HEK293 (cell line): Measurements from ENCODE around the gene PLEKHM1.
A peak's percentile ranks its signal among the peaks of the same experiment; 100 is the strongest.
"Not testable (repeated sequence)": the region's sequence is repeated elsewhere in the genome, so short reads cannot be mapped to it uniquely, and the experiment has no call there.

Experiments
- CTCF ChIA-PET: fragments of 350-600 bp; formaldehyde crosslinking; extraction: SDS; loops from one replicate; lab custom pipeline; 2021; ENCODE audit warnings: antibody characterized with exemption; lab: Yijun Ruan, JAX
- POLR2A ChIA-PET: fragments of 300-600 bp; formaldehyde crosslinking; extraction: SDS; loops from one replicate; lab custom pipeline; 2020; ENCODE audit warnings: antibody characterized with exemption, inconsistent platforms; lab: Yijun Ruan, JAX
- H3K27ac ChIP-seq: fragments of 200-500 bp; sonication (Bioruptor generic); 2 replicates; pipeline ENCODE4 v1.5.1; 2014; ENCODE audit warnings: low read depth, low read length, control low read depth, inconsistent platforms; ENCODE audit errors: extremely low read depth
- H3K36me3 ChIP-seq, 2 experiments: fragments of 200-500 bp in 1 of 2; sonication (Bioruptor generic) in 1 of 2; 1 replicate in 1 of 2; 2 replicates in 1 of 2; pipeline ENCODE4 v1.5.1; 2014 to 2017; ENCODE audit warnings: inconsistent platforms in 2 of 2, low read length in 2 of 2; ENCODE audit not compliant: control insufficient read depth in 2 of 2, insufficient read depth in 1 of 2
- H3K4me1 ChIP-seq: fragments of 200-500 bp; sonication (Bioruptor generic); 2 replicates; pipeline ENCODE4 v1.5.1; 2014; ENCODE audit warnings: mild to moderate bottlenecking, low read length, inconsistent platforms; ENCODE audit not compliant: control insufficient read depth, insufficient read depth
- H3K4me3 ChIP-seq: 2 replicates; pipeline ENCODE4 v1.5.1; 2011; ENCODE audit warnings: low read depth, mild to moderate bottlenecking, control low read depth, low read length, moderate library complexity
- H3K9me3 ChIP-seq: fragments of 200-500 bp; sonication (Bioruptor generic); 2 replicates; pipeline ENCODE4 v1.5.1; 2014; ENCODE audit warnings: low read depth, low read length, inconsistent platforms; ENCODE audit not compliant: control insufficient read depth, insufficient read depth
- EGR2 ChIP-seq: fragments of 450-650 bp; formaldehyde crosslinking; IDR thresholded peaks from 2 replicates; pipeline ENCODE4 v1.5.1; 2016; ENCODE audit warnings: low read depth, missing biosample characterization, missing genetic modification characterization
- SP3 ChIP-seq: fragments of 450-650 bp; formaldehyde crosslinking; IDR thresholded peaks from 2 replicates; pipeline ENCODE4 v1.5.1; 2016; ENCODE audit warnings: missing biosample characterization, missing genetic modification characterization
- TRIM28 ChIP-seq: IDR thresholded peaks from 2 replicates; pipeline ENCODE4 v1.6.1; 2011; ENCODE audit warnings: low read length, control low read depth, borderline replicate concordance
- ZBTB17 ChIP-seq: fragments of 450-650 bp; formaldehyde crosslinking; IDR thresholded peaks from 2 replicates; pipeline ENCODE4 v1.5.1; 2016; ENCODE audit warnings: missing biosample characterization, missing genetic modification characterization
- ZEB2 ChIP-seq: fragments of 450-650 bp; formaldehyde crosslinking; IDR thresholded peaks from 2 replicates; pipeline ENCODE4 v1.5.1; 2016; ENCODE audit warnings: missing biosample characterization, missing genetic modification characterization
- ZFHX2 ChIP-seq: fragments of 450-650 bp; formaldehyde crosslinking; conservative IDR thresholded peaks from 2 replicates; pipeline ENCODE4 v1.5.1; 2016; ENCODE audit warnings: missing biosample characterization, missing genetic modification characterization
- ZNF121 ChIP-seq: fragments of 450-650 bp; formaldehyde crosslinking; IDR thresholded peaks from 2 replicates; pipeline ENCODE4 v1.5.1; 2016; ENCODE audit warnings: missing biosample characterization, missing genetic modification characterization
- ZNF404 ChIP-seq: fragments of 450-650 bp; formaldehyde crosslinking; IDR thresholded peaks from 2 replicates; pipeline ENCODE4 v1.5.1; 2017; ENCODE audit warnings: missing biosample characterization, missing genetic modification characterization
- ZNF549 ChIP-seq: fragments of 450-650 bp; IDR thresholded peaks from 2 replicates; pipeline ENCODE4 v1.5.1; 2018; ENCODE audit warnings: missing biosample characterization, missing genetic modification characterization, mild to moderate bottlenecking, inconsistent platforms, moderate library complexity
- ZNF580 ChIP-seq: fragments of 450-650 bp; formaldehyde crosslinking; IDR thresholded peaks from 2 replicates; pipeline ENCODE4 v1.5.1; 2016; ENCODE audit warnings: missing biosample characterization, missing genetic modification characterization
- ZNF830 ChIP-seq: fragments of 450-650 bp; IDR thresholded peaks from 2 replicates; pipeline ENCODE4 v1.5.0; 2018; ENCODE audit warnings: missing biosample characterization, missing genetic modification characterization, low read depth, mild to moderate bottlenecking, moderate library complexity
- ZSCAN18 ChIP-seq: fragments of 450-650 bp; formaldehyde crosslinking; IDR thresholded peaks from 2 replicates; pipeline ENCODE4 v1.5.1; 2016; ENCODE audit warnings: missing biosample characterization, missing genetic modification characterization
- ZSCAN23 ChIP-seq: fragments of 450-650 bp; formaldehyde crosslinking; IDR thresholded peaks from 2 replicates; pipeline ENCODE4 v1.5.1; 2016; ENCODE audit warnings: missing biosample characterization, missing genetic modification characterization
- TF ChIP-seq, protein P1 (sequence below): fragments of 450-650 bp; formaldehyde crosslinking; IDR thresholded peaks from 2 replicates; pipeline ENCODE4 v1.5.1; 2016; ENCODE audit warnings: missing biosample characterization, missing genetic modification characterization, borderline replicate concordance
- TF ChIP-seq, protein P2 (sequence below): fragments of 450-650 bp; formaldehyde crosslinking; IDR thresholded peaks from 2 replicates; pipeline ENCODE4 v1.5.1; 2016; ENCODE audit warnings: missing biosample characterization, missing genetic modification characterization

The PLEKHM1 gene

DNA sequence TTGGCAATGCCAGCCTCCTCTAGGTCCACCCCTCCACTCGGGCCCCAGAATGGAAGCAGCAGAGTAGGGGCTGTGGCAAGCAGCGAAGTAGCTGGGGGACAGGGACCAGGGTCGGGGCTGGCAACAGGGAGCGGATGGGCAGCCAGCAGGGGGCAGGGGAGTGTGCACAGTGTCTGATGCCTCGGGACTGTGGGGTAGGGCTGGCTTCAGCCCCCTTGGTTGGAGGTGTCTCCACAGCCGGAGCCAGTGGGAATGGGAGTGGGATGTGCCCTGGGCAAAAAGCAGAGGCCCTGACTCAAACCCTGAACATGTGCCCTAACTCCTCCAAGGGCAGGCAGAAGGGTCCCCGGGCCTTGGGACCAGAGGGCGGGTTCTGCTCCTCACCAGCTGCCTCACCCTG, 39.4 kb downstream of the PLEKHM1 start:
- Histone ChIP-seq H3K4me1 (no peaks in the 10 kb centered on the region), H3K27ac (no peak overlapping the region), H3K36me3 (peaks cover 0 to 11% of the 10 kb centered on the region in 2 experiments; a peak in 2 of 3 replicates), H3K4me3 (no peak overlapping the region), H3K9me3 (no peaks in the 10 kb centered on the region)
- POLR2A ChIA-PET = no interaction called here
- CTCF ChIA-PET = interaction anchor here (0.6 to 0.7 kb wide), 2 partner anchors 11 to 185 kb away, joined by 3 to 4 read pairs; no protein-coding TSS in a partner anchor
- TF ChIP-seq ZBTB17 (tag by site-specific recombination) (no peak), ZSCAN18 (no peak), ZSCAN23 (tag by site-specific recombination) (no peak), ZNF580 (tag by site-specific recombination) (no peak), ZNF549 (tag by site-specific recombination) (no peak), SP3 (tag by site-specific recombination) (no peak), ZNF404 (tag by site-specific recombination) (no peak), ZNF830 (no peak), TRIM28 (no peak), ZNF121 (tag by site-specific recombination) (no peak)
- TF ChIP-seq, protein P1, sequence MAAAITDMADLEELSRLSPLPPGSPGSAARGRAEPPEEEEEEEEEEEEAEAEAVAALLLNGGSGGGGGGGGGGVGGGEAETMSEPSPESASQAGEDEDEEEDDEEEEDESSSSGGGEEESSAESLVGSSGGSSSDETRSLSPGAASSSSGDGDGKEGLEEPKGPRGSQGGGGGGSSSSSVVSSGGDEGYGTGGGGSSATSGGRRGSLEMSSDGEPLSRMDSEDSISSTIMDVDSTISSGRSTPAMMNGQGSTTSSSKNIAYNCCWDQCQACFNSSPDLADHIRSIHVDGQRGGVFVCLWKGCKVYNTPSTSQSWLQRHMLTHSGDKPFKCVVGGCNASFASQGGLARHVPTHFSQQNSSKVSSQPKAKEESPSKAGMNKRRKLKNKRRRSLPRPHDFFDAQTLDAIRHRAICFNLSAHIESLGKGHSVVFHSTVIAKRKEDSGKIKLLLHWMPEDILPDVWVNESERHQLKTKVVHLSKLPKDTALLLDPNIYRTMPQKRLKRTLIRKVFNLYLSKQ (tag by site-specific recombination) = no peak
- TF ChIP-seq, protein P2, sequence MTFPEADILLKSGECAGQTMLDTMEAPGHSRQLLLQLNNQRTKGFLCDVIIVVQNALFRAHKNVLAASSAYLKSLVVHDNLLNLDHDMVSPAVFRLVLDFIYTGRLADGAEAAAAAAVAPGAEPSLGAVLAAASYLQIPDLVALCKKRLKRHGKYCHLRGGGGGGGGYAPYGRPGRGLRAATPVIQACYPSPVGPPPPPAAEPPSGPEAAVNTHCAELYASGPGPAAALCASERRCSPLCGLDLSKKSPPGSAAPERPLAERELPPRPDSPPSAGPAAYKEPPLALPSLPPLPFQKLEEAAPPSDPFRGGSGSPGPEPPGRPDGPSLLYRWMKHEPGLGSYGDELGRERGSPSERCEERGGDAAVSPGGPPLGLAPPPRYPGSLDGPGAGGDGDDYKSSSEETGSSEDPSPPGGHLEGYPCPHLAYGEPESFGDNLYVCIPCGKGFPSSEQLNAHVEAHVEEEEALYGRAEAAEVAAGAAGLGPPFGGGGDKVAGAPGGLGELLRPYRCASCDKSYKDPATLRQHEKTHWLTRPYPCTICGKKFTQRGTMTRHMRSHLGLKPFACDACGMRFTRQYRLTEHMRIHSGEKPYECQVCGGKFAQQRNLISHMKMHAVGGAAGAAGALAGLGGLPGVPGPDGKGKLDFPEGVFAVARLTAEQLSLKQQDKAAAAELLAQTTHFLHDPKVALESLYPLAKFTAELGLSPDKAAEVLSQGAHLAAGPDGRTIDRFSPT (tag by site-specific recombination) = no peak

DNA sequence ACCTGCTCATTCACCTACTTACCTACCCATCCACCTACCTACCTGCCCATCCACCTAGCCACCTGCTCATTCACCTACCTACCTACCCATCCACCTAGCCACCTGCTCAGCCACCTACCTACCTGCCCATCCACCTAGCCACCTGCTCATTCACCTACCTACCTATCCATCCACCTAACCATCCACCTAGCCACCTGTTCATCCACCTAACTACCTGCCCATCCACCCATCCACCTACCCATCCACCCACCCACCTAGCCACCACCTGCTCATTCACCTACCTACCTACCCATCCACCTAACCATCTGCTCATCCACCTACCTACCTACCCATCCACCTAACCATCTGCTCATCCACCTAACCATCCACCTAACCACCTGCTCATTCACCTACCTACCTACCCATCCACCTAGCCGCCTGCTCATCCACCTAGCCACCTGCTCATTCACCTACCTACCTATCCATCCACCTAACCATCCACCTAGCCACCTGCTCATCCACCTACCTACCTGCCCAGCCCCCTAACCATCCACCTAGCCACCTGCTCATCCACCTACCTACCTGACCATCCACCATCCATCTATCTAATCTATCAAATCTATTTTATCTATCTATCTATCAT, 40.7 kb downstream of the PLEKHM1 start:
- H3K9me3 ChIP-seq, H3K27ac ChIP-seq, POLR2A ChIA-PET, H3K4me1 ChIP-seq, H3K4me3 ChIP-seq, CTCF ChIA-PET: not testable (repeated sequence)
- peak; percentile 97 for TF ChIP-seq ZEB2
- H3K36me3 ChIP-seq = peaks cover 0 to 17% of the 10 kb centered on the region in 2 experiments; a peak in 2 of 3 replicates

DNA sequence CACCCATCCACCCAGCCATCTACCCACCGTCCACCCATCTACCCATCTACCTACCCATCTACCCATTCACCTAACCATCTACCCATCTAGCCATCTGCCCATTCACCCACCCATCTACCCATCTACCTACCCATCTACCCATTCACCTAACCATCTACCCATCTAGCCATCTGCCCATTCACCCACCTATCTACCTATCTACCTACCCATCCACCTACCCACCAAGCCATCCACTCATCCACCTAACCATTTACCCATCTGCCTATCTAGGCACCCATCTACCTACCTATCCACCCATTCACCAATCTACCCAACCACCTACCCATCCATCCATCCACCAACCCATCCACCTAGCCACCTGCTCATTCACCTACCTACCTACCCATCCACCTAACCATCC, 41.3 kb downstream of the PLEKHM1 start:
- H3K4me3 ChIP-seq, H3K9me3 ChIP-seq, POLR2A ChIA-PET, H3K4me1 ChIP-seq, CTCF ChIA-PET, H3K27ac ChIP-seq: not testable (repeated sequence)
- H3K36me3 ChIP-seq = peaks cover 0 to 18% of the 10 kb centered on the region in 2 experiments; a peak in 2 of 3 replicates
- TF ChIP-seq ZFHX2 (tag by site-specific recombination) = peak; percentile 11; the same call in 1 of the 2 replicates
- TF ChIP-seq, protein P2 (tag by site-specific recombination) = peak; percentile 31; the same call in 1 of the 2 replicates
- peak; percentile 70; the same call in 1 of the 2 replicates for TF ChIP-seq EGR2 (tag by site-specific recombination)

DNA sequence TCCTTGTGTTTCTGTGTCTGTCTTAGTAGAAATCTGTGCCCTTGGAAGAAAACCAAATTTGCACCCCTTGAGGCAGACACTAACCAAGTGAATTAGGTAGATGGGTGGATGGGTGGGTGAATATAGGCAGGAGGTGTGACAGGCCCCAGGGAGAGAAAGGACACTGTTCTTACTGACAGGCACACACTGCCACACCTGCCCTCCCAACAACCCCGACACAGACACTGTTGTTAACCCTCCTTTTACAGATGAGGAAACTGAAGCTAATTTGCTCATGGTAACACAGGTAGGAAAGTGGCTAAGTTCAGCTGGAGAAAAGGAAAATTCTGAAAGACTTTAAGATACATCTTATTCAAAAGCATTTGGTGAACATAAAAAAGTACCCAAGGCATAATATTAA, 42.0 kb downstream of the PLEKHM1 start:
- H3K36me3 ChIP-seq = peaks cover 0 to 18% of the 10 kb centered on the region in 2 experiments; a peak in 2 of 3 replicates
- H3K9me3 ChIP-seq, POLR2A ChIA-PET, H3K4me1 ChIP-seq, H3K27ac ChIP-seq, CTCF ChIA-PET, H3K4me3 ChIP-seq: not testable (repeated sequence)

DNA sequence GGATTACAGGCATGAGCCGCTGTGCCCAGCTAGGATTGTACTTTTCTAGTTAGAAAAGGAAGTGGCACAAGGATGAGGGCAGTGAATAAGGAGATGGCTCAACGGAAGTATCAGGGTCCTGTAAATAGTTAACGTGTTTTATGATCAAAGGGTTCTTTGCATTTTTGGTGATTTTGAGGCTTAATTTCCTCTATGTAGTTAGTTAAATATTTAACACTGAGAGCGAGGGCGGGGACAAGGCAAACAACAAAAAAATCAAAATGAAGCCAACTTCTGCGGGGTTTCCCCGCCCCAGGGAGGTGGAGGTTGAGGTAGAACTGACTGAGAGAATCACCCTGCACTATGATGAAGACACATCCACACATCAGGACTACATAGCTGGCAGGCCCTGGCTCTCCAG, 42.5 kb downstream of the PLEKHM1 start:
- H3K27ac ChIP-seq, POLR2A ChIA-PET: not testable (repeated sequence)

More for the DNA sequence above, 42.5 kb downstream of the PLEKHM1 start:
- H3K4me1 ChIP-seq, H3K4me3 ChIP-seq, H3K9me3 ChIP-seq, CTCF ChIA-PET: not testable (repeated sequence)
- H3K36me3 ChIP-seq = peaks cover 0 to 18% of the 10 kb centered on the region in 2 experiments; a peak in 2 of 3 replicates
